ENCODE measurements around the gene ITSN2.

DNA sequence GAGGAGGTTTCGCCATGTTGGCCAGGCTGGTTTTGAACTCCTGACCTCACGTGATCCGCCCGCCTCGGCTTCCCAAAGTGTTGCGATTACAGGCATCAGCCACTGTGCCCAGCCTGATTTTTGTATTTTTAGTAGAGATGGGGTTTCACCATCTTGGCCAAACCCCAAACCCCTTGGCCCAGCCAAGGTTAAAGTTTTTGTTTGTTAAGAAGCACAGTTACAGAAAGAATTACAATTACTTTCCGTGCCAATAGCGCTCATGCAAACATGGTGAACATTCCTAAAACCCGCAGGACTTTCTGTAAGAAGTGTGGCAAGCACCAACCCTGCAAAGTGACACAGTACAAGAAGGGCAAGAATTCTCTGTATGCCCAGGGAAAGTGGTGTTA is 26.1 kb downstream of the ITSN2 start:
- TF ChIP-seq, protein P1, sequence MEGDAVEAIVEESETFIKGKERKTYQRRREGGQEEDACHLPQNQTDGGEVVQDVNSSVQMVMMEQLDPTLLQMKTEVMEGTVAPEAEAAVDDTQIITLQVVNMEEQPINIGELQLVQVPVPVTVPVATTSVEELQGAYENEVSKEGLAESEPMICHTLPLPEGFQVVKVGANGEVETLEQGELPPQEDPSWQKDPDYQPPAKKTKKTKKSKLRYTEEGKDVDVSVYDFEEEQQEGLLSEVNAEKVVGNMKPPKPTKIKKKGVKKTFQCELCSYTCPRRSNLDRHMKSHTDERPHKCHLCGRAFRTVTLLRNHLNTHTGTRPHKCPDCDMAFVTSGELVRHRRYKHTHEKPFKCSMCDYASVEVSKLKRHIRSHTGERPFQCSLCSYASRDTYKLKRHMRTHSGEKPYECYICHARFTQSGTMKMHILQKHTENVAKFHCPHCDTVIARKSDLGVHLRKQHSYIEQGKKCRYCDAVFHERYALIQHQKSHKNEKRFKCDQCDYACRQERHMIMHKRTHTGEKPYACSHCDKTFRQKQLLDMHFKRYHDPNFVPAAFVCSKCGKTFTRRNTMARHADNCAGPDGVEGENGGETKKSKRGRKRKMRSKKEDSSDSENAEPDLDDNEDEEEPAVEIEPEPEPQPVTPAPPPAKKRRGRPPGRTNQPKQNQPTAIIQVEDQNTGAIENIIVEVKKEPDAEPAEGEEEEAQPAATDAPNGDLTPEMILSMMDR (IDR thresholded peaks at IDR 0.05; ENCODE audit: poor library complexity), result no peak
- no peak for TF ChIP-seq EZH2phosphoT487 (IDR thresholded peaks at IDR 0.05; ENCODE audit: low read depth, severe bottlenecking, unreplicated experiment)

Data from hepatocyte (in vitro differentiated cells).